Hepatocyte (in vitro differentiated cells): Measurements from ENCODE around the gene IVD.

Experiments
- CTCF ChIP-seq: fragments of 200-600 bp; sonication (generic); IDR thresholded peaks from 2 replicates; pipeline ENCODE4 v1.5.1; 2016; ENCODE audit warnings: antibody characterized with exemption, mild to moderate bottlenecking; ENCODE audit not compliant: poor library complexity
- EZH2 ChIP-seq: fragments of 200-600 bp; sonication (generic); IDR thresholded peaks from 2 replicates; pipeline ENCODE4 v1.6.1; 2016; ENCODE audit warnings: antibody characterized with exemption, mild to moderate bottlenecking, borderline replicate concordance
- EZH2phosphoT487 ChIP-seq: fragments of 200-600 bp; sonication (generic); IDR thresholded peaks from one replicate; pipeline ENCODE4 v1.6.1; 2018; ENCODE audit warnings: antibody characterized with exemption, mild to moderate bottlenecking, low read depth, moderate library complexity; ENCODE audit not compliant: unreplicated experiment, severe bottlenecking

- TF ChIP-seq CTCF (no peak), EZH2 (no peak), EZH2phosphoT487 (no peak)
These were observed 4.9 kb downstream of the IVD start for GRCh38 chr15:40410476-40410875.
